GM12878 (cell line): ENCODE results near the gene UNC5B. TPM values are rescaled to one million over a fixed set of nuclear protein-coding genes. Genes with fewer than 3 reads are reported as not detected.

Experiments
- ATAC-seq: fragments of 200-7000 bp; cut with Tn5 transposase; 3 replicates; pipeline ENCODE4 v1.9.1; 2020; ENCODE audit warnings: mild to moderate bottlenecking, moderate library complexity
- BruUV-seq: library from RNA; stranded (reverse); fragments of 400-500 nt; replicated peaks from 2 replicates; lab custom pipeline; 2021; lab: Mats Ljungman, UMichigan
- CTCF ChIA-PET: fragments of 300-600 bp; sonication (Branson Sonifier 250); formaldehyde crosslinking; extraction: SDS; loops from one replicate; lab custom pipeline; 2021; ENCODE audit warnings: inconsistent platforms; lab: Yijun Ruan, JAX
- POLR2A ChIA-PET: fragments of 350-600 bp; formaldehyde crosslinking; extraction: SDS; loops from one replicate; lab custom pipeline; 2021; ENCODE audit warnings: inconsistent platforms; lab: Charles Lee
- RAD21 ChIA-PET: fragments of 300-600 bp; sonication (Branson Sonifier 250); formaldehyde crosslinking; loops from one replicate; lab custom pipeline; 2023; ENCODE audit warnings: antibody characterized with exemption; ENCODE audit not compliant: unreplicated experiment; lab: Charles Lee
- SMC1A ChIA-PET: fragments of 300-600 bp; sonication (Branson Sonifier 250); formaldehyde crosslinking; loops from one replicate; lab custom pipeline; 2023; ENCODE audit not compliant: unreplicated experiment, uncharacterized antibody; lab: Charles Lee
- DNase-seq: peaks from one replicate; pipeline ENCODE4 v3.0.0-alpha.2; 2011; ENCODE audit warnings: low read depth, low spot score
- FAIRE-seq: peaks from 3 replicates; lab custom pipeline; 2011; peaks lifted over from hg19 to GRCh38; lab: Jason Lieb, UNC
- H2AFZ ChIP-seq: 2 replicates; pipeline ENCODE4 v1.6.0; 2011; ENCODE audit warnings: low read depth, low read length, control low read depth; ENCODE audit not compliant: control insufficient read depth
- H3K27ac ChIP-seq: 2 replicates; pipeline ENCODE4 v1.5.1; 2011; ENCODE audit warnings: control low read depth; ENCODE audit not compliant: control insufficient read depth, insufficient read depth
- H3K27me3 ChIP-seq, 2 experiments: replicated peaks in 1 of 2; 2 replicates each; pipeline versions ENCODE4 v1.6.0 to v1.6.1; 2011; ENCODE audit warnings: low read length in 1 of 2; ENCODE audit not compliant: control insufficient read depth in 2 of 2, insufficient read depth in 2 of 2
- H3K36me3 ChIP-seq, 2 experiments: 2 replicates each; pipeline ENCODE4 v1.5.1; 2011; ENCODE audit warnings: low read length in 1 of 2; ENCODE audit not compliant: control insufficient read depth in 2 of 2, insufficient read depth in 2 of 2
- H3K4me1 ChIP-seq: 2 replicates; pipeline ENCODE4 v1.6.1; 2011; ENCODE audit warnings: mild to moderate bottlenecking, low read length, moderate library complexity, mixed read lengths; ENCODE audit not compliant: control insufficient read depth, insufficient read depth
- H3K4me2 ChIP-seq: 2 replicates; pipeline ENCODE4 v1.6.0; 2011; ENCODE audit warnings: control low read depth; ENCODE audit not compliant: control insufficient read depth, insufficient read depth
- H3K4me3 ChIP-seq: fragments of 200-600 bp; sonication (generic); 2 replicates; pipeline ENCODE4 v1.5.1; 2016
- H3K79me2 ChIP-seq: 2 replicates; pipeline ENCODE4 v1.6.0; 2011; ENCODE audit warnings: low read length; ENCODE audit not compliant: control insufficient read depth, insufficient read depth
- H3K9ac ChIP-seq: 2 replicates; pipeline ENCODE4 v1.8.0; 2011; ENCODE audit warnings: low read length, control low read depth, mixed read lengths; ENCODE audit not compliant: control insufficient read depth, insufficient read depth
- H3K9me3 ChIP-seq: replicated peaks from 3 replicates; pipeline ENCODE4 v1.5.1; 2011; ENCODE audit warnings: mild to moderate bottlenecking, low read length; ENCODE audit not compliant: control insufficient read depth, insufficient read depth
- H4K20me1 ChIP-seq: 2 replicates; pipeline ENCODE4 v1.6.0; 2011; ENCODE audit not compliant: control insufficient read depth, insufficient read depth
- CHD4 ChIP-seq: fragments of 200-600 bp; sonication (generic); IDR thresholded peaks from 2 replicates; pipeline ENCODE4 v1.6.1; 2016; ENCODE audit warnings: mild to moderate bottlenecking
- IRF4 ChIP-seq: IDR thresholded peaks from 2 replicates; pipeline ENCODE4 v1.6.1; 2011; ENCODE audit warnings: low read depth, low read length
- JUND ChIP-seq: IDR thresholded peaks from 2 replicates; pipeline ENCODE4 v1.6.1; 2012; ENCODE audit warnings: low read depth, mild to moderate bottlenecking, low read length, improper control_type of control experiment, moderate library complexity
- MTA2 ChIP-seq: fragments of 450-650 bp; IDR thresholded peaks from 2 replicates; pipeline ENCODE4 v1.6.1; 2016; ENCODE audit warnings: low read depth, mild to moderate bottlenecking, moderate library complexity
- MYB ChIP-seq: fragments of 150-350 bp; IDR thresholded peaks from 2 replicates; pipeline ENCODE4 v1.6.1; 2014; ENCODE audit warnings: mild to moderate bottlenecking, low read depth, low read length, borderline replicate concordance
- NFXL1 ChIP-seq: fragments of 450-650 bp; IDR thresholded peaks from 2 replicates; pipeline ENCODE4 v1.6.1; 2017; ENCODE audit warnings: antibody characterized with exemption, mild to moderate bottlenecking, borderline replicate concordance
- PAX5 ChIP-seq: IDR thresholded peaks from 2 replicates; pipeline ENCODE4 v1.6.1; 2011; ENCODE audit warnings: low read depth, low read length, borderline replicate concordance
- PBX3 ChIP-seq: IDR thresholded peaks from 2 replicates; pipeline ENCODE4 v1.6.1; 2011; ENCODE audit warnings: mild to moderate bottlenecking, low read depth, low read length, moderate library complexity; ENCODE audit not compliant: insufficient replicate concordance
- POLR2AphosphoS2 ChIP-seq: IDR thresholded peaks from 2 replicates; pipeline ENCODE4 v1.6.1; 2011; ENCODE audit warnings: low read depth, mild to moderate bottlenecking, low read length, improper control_type of control experiment, moderate library complexity
- POU2F2 ChIP-seq: IDR thresholded peaks from 3 replicates; pipeline ENCODE4 v1.6.1; 2011; ENCODE audit warnings: low read depth, mild to moderate bottlenecking, low read length, borderline replicate concordance
- SMAD5 ChIP-seq: IDR thresholded peaks from 2 replicates; pipeline ENCODE4 v1.6.1; 2016; ENCODE audit warnings: antibody characterized with exemption, low read depth
- SREBF2 ChIP-seq: IDR thresholded peaks from 2 replicates; pipeline ENCODE4 v1.6.1; 2012; ENCODE audit warnings: mild to moderate bottlenecking, low read length
- TBL1XR1 ChIP-seq: IDR thresholded peaks from 2 replicates; pipeline ENCODE4 v1.6.1; 2012; ENCODE audit warnings: low read depth, low read length, improper control_type of control experiment
- YBX1 ChIP-seq: fragments of 450-650 bp; IDR thresholded peaks from 2 replicates; pipeline ENCODE4 v1.6.1; 2016; ENCODE audit warnings: antibody characterized with exemption
- ZNF274 ChIP-seq: IDR thresholded peaks from one replicate; pipeline ENCODE4 v1.8.0; 2011; ENCODE audit not compliant: insufficient read length, insufficient read depth
- WGBS: methylation state at CpG from one replicate; pipeline ENCODE4 v1.1.6; 2016; ENCODE audit warnings: low lambda C conversion rate; ENCODE audit not compliant: insufficient replicate concordance, insufficient coverage; ENCODE audit errors: missing lambda C conversion rate; 5-methylcytosine and 5-hydroxymethylcytosine counted together
- in situ Hi-C: fragments of 300-500 bp; cut with MboI; formaldehyde crosslinking; loops from 9 replicates; pipeline ENCODE4 v1.14.3; 2018; ENCODE audit warnings: mixed read lengths
- intact Hi-C: fragments of 100-400 bp; cut with micrococcal nuclease; formaldehyde crosslinking; loops from one replicate; pipeline ENCODE4 v1.14.2; 2022; ENCODE audit not compliant: unreplicated experiment
- polyA plus RNA-seq, 11 experiments: library from polyadenylated mRNA; depleted of rRNA in 4 of 11; unstranded in 6 of 11; stranded (reverse) in 5 of 11; fragments of >200 nt; fragmentation: Nextera tagmentation in 4 of 11; fragmentation: Illumina TruSeq in 1 of 11; extraction: Ambion mirVana in 4 of 11; extraction: Trizol in 1 of 11; gene quantifications; 1 replicate in 1 of 11; 2 replicates in 10 of 11; pipeline versions ENCODE4 v1.2.1 to v1.2.3, GENCODE V29; 2011 to 2016; ENCODE audit warnings: inconsistent platforms in 2 of 11, missing spikeins in 2 of 11, low read depth in 1 of 11
- total RNA-seq, 4 experiments: library from RNA; depleted of rRNA in 3 of 4; stranded (reverse); fragments of >200 nt in 3 of 4; fragmentation: Illumina TruSeq in 1 of 4; extraction: Trizol in 1 of 4; gene quantifications; 2 replicates each; pipeline versions ENCODE4 v1.2.1 to v1.2.3, GENCODE V29; 2013 to 2021

The UNC5B gene
- total and polyA plus RNA-seq, 10 of the 15 experiments (the other 5 are each of a cell fraction or from before 2014, with no cell fraction given): 0.03 to 0.08 TPM; not detected in 8

DNA sequence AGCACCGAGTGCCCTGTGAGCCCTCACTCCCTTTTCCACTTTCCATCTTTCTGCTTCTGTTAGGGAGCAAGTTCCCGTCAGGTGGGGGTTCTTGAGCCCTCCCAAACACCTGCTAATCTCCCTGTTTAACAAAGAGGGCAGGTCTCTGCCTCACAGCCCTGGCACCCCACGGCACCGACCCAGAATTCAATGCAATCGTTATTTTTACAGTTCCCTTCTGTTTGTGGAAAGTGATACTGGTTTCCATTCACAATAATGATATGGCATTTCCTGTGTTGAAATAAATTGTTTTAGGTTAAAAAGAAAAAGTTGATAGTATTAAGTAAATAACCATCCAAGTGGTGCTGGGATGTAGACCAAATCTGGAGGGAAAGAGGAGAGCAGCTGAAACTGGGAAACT lies 67.8 kb downstream of the UNC5B start:
- ATAC-seq (no peak; the same call in 2 of the 3 replicates), DNase-seq (no peak), FAIRE-seq (no peak)
- POLR2A ChIA-PET: no interaction called here
- CTCF ChIA-PET: interaction anchor here (1.0 kb wide), 1 partner anchor 10 kb away, joined by 3 read pairs; no protein-coding TSS in a partner anchor
- no peaks in the 10 kb centered on the region; the same call in 2 of the 3 replicates for H3K9me3 ChIP-seq
- no peak for TF ChIP-seq YBX1
- TF ChIP-seq POLR2AphosphoS2: no peak
- TF ChIP-seq IRF4: no peak
- no peak for TF ChIP-seq MYB
- no peak for TF ChIP-seq SMAD5
- TF ChIP-seq JUND: no peak
- TF ChIP-seq PAX5: no peak
- no peak for TF ChIP-seq SREBF2
- TF ChIP-seq CHD4: no peak
- TF ChIP-seq POU2F2: no peak
- no peak for TF ChIP-seq PBX3
- TF ChIP-seq TBL1XR1: no peak
- TF ChIP-seq NFXL1: no peak
- TF ChIP-seq MTA2: no peak
- no peak for TF ChIP-seq ZNF274
- H3K9ac ChIP-seq: no peak overlapping the region
- H3K27ac ChIP-seq: no peak overlapping the region
- in situ Hi-C loops: no loop called here
- H3K4me1 ChIP-seq: no peaks in the 10 kb centered on the region
- no TSS peak for BruUV-seq
- no peak overlapping the region for H2AFZ ChIP-seq
- H3K79me2 ChIP-seq: no peaks in the 10 kb centered on the region
- WGBS: 35% methylated on average over 5 of the region's 5 CpGs
- no peaks in the 10 kb centered on the region; a peak in 1 of 4 replicates for H3K27me3 ChIP-seq
- H4K20me1 ChIP-seq: no peaks in the 10 kb centered on the region
- no peak overlapping the region for H3K4me3 ChIP-seq
- SMC1A ChIA-PET: interaction anchor here (0.6 to 0.8 kb wide), 2 partner anchors 270 to 475 kb away, joined by 3 read pairs; no protein-coding TSS in a partner anchor
- RAD21 ChIA-PET: no interaction called here
- intact Hi-C loops: no loop called here
- no peak overlapping the region for H3K4me2 ChIP-seq
- H3K36me3 ChIP-seq: no peaks in the 10 kb centered on the region
